SH-SY5Y (cell line): ENCODE data around the gene PPM1E.

Experiments used
- GATA2 ChIP-seq: IDR thresholded peaks from 2 replicates; pipeline ENCODE4 v1.6.1; 2011; ENCODE audit warnings: mild to moderate bottlenecking, low read depth, low read length
- GATA3 ChIP-seq: IDR thresholded peaks from 2 replicates; pipeline ENCODE4 v1.6.1; 2011; ENCODE audit warnings: low read depth, mild to moderate bottlenecking, low read length, moderate library complexity

DNA sequence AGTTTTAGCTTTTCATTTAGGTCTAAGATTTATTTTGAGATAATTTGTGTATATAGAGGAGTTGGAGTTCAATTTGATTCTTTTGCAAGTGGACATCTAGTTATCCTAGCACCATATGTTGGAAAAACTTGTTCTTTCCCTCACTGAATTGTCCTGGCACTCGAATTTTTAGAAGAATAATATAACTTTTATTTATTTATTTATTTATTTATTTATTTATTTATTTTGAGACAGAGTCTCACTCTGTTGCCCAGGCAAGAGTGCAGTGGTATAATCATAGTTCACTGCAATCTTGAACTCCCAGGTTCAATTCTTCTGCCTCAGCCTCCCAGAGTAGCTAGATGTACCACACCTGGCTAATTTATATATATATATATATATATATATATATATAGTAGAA lies 29.4 kb downstream of the PPM1E start:
- TF ChIP-seq GATA3, result no peak
- TF ChIP-seq GATA2, result no peak
